ENCODE data around the gene S100A3. TPM values are rescaled to one million over a fixed set of nuclear protein-coding genes. Genes with fewer than 3 reads are reported as not detected.
"Not testable (repeated sequence)": the region's sequence is repeated elsewhere in the genome, so short reads cannot be mapped to it uniquely, and the experiment has no call there.

The S100A3 gene
- total RNA-seq, 2 donors from 2014 or later: not detected

GRCh38 chr1:153578490-153578889, 29.4 kb upstream of the S100A3 start:
- Mint-ChIP-seq H3K27ac (no peak overlapping the region), H3K4me3 (no peak overlapping the region), H3K4me1 (ENCODE audit: low read depth) (peaks cover 4% of the 10 kb centered on the region), H3K36me3 (ENCODE audit: insufficient read depth in 2 of 2) (no peaks in the 10 kb centered on the region), H3K9me3 (no peaks in the 10 kb centered on the region), H3K27me3 (ENCODE audit: low read depth) (peaks cover 23% of the 10 kb centered on the region)
- no peak for DNase-seq
- no peak for ATAC-seq (replicated peaks in 1 of 2)

DNA sequence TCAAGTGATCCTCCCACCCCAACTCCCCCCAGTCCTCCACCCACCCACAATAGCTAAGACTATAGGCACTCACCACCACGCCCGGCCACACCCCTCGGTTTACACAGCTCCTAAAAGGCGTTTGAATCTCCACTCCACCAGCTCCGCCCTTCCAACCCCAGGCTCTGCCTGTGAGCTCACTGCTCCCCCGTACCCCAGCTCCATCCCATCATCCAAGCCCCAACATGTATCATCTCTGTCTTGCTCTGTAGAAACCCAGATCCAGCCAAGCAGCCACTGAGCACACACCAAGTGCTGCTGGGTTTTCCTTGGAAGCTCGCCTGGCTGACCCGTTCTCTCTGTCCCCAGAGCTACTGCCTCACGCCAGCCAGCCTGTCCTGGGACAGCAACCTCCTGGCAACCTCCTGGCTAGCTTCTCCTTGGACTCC, 28.6 kb upstream of the S100A3 start:
- ATAC-seq (replicated peaks in 1 of 2): no peak
- DNase-seq: no peak
- peaks cover 3% of the 10 kb centered on the region in 2 donors for H3K36me3 Mint-ChIP-seq (ENCODE audit: insufficient read depth in 2 of 2)
- no peaks in the 10 kb centered on the region for H3K9me3 Mint-ChIP-seq
- no peak overlapping the region for H3K27ac Mint-ChIP-seq
- H3K27me3 Mint-ChIP-seq (ENCODE audit: low read depth): peaks cover 23% of the 10 kb centered on the region
- H3K4me3 Mint-ChIP-seq: no peak overlapping the region
- H3K4me1 Mint-ChIP-seq (ENCODE audit: low read depth): peaks cover 12% of the 10 kb centered on the region

GRCh38 chr1:153577138-153577537, 28.1 kb upstream of the S100A3 start:
- Mint-ChIP-seq H3K9me3 (no peaks in the 10 kb centered on the region), H3K27me3 (ENCODE audit: low read depth) (peaks cover 23% of the 10 kb centered on the region), H3K4me3 (no peak overlapping the region), H3K4me1 (ENCODE audit: low read depth) (peaks cover 17% of the 10 kb centered on the region), H3K36me3 (ENCODE audit: insufficient read depth in 2 of 2) (peaks cover 3% of the 10 kb centered on the region in 2 donors), H3K27ac (no peak overlapping the region)
- no peak for DNase-seq
- no peak for ATAC-seq (replicated peaks in 1 of 2)

- not testable (repeated sequence) for H3K4me3 Mint-ChIP-seq; H3K27ac Mint-ChIP-seq; H3K9me3 Mint-ChIP-seq; DNase-seq; ATAC-seq (replicated peaks in 1 of 2); H3K36me3 Mint-ChIP-seq (ENCODE audit: insufficient read depth in 2 of 2)
- H3K27me3 Mint-ChIP-seq (ENCODE audit: low read depth): peaks cover 27% of the 10 kb centered on the region
- H3K4me1 Mint-ChIP-seq (ENCODE audit: low read depth): peaks cover 31% of the 10 kb centered on the region
These were observed 26.4 kb upstream of the S100A3 start for GRCh38 chr1:153575497-153575896.

GRCh38 chr1:153575081-153575491, 26.0 kb upstream of the S100A3 start:
- H3K27me3 Mint-ChIP-seq (ENCODE audit: low read depth): peaks cover 29% of the 10 kb centered on the region
- H3K36me3 Mint-ChIP-seq (ENCODE audit: insufficient read depth in 2 of 2); ATAC-seq (replicated peaks in 1 of 2); H3K4me3 Mint-ChIP-seq; H3K9me3 Mint-ChIP-seq; H3K27ac Mint-ChIP-seq; DNase-seq: not testable (repeated sequence)
- peaks cover 33% of the 10 kb centered on the region for H3K4me1 Mint-ChIP-seq (ENCODE audit: low read depth)

DNA sequence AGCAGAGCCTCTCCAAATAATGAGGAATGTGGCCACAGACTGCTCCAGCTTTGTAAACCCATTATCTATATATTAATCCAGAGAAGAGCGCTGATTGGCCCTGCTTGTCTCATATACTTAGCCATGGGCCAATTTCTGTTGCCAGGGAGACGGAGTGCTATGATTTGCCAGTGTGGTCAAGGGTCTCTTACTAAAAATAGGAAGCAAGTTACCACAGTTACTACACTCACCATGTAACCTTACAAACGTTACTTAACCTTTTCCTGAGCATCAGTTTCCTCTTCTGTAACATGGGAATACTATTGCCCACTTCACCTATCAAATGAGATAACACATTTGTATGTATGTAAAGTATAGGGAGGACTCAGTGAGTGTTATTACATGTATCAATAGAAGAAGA, 24.3 kb upstream of the S100A3 start:
- Mint-ChIP-seq H3K27me3 (ENCODE audit: low read depth) (peaks cover 17% of the 10 kb centered on the region), H3K27ac (peak overlapping the region; percentile 97), H3K36me3 (ENCODE audit: insufficient read depth in 2 of 2) (peaks cover 3% of the 10 kb centered on the region in 2 donors), H3K9me3 (no peaks in the 10 kb centered on the region), H3K4me1 (ENCODE audit: low read depth) (peaks cover 48% of the 10 kb centered on the region), H3K4me3 (peak overlapping the region; percentile 48 to 82)
- ATAC-seq (replicated peaks in 1 of 2) (no peak), DNase-seq (no peak)

DNA sequence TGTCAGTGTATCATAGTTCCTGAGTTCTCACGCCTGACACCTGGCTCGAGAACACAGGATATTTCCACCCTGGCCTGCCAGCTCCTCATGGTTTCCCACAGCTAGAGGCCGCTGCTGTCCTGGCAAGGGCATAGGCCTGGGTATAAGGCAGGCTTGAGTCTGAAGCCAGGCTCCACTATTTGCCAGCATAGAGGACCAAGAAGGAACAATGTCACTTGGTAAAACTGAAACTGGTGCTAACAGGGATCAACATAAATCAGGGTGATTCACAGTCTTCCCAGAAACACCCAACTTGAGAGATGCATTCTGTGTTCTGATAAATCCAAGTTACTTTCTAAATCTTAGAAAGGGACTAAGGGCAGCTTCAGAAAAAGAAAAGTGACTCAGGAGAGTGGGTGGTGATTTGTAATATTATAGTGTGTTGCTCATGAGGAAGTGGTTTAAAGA, 23.5 kb upstream of the S100A3 start:
- Mint-ChIP-seq H3K27me3 (ENCODE audit: low read depth) (peaks cover 9% of the 10 kb centered on the region), H3K4me3 (peak overlapping the region; percentile 0 to 82), H3K36me3 (ENCODE audit: insufficient read depth in 2 of 2) (peaks cover 3% of the 10 kb centered on the region in 2 donors), H3K27ac (peak overlapping the region; percentile 97), H3K4me1 (ENCODE audit: low read depth) (peaks cover 56% of the 10 kb centered on the region), H3K9me3 (no peaks in the 10 kb centered on the region)
- ATAC-seq (replicated peaks in 1 of 2) (peak; percentile 80 to 81), DNase-seq (peak; percentile 61 to 67)

DNA sequence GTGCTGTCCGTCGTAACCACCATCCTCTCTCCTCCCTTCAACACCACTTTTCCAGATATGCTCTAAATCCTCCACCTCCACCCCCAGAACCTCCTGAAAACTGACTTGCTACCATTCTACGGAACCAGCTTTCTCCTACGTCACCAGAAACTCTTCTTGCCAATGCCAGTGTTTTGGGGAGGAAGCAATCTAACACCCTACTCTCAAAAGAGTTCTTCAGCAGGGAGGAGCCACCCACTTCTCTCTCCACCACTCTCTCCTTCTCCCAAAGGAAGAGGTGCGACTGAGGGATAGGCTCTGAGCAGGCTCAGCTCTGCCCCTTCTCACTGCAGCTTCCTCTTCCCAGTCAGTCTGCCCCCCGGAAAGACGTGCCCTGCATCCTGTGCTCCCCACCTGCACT, 22.6 kb upstream of the S100A3 start:
- H3K4me1 Mint-ChIP-seq (ENCODE audit: low read depth): peaks cover 65% of the 10 kb centered on the region

DNA sequence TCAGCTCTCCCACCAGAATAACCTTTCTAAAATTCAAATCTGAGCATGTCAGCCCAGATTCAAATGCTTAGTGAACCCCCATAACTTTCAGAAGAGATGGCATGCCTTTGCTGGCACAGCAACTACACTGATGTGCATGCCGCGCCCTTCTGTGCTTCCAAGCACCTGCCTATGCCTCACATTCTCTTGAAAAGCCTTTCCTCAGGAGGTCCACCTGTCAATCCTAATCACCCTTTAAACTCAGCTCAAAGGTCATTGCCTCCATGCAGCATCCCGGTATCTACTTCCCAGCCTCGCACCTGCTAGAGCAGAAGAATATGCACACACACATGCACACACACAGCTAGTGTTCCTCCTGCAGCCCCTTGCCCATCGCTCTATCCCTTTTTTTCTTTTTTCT, 21.8 kb upstream of the S100A3 start:
- Mint-ChIP-seq H3K4me3 (no peak overlapping the region), H3K27ac (no peak overlapping the region), H3K27me3 (ENCODE audit: low read depth) (peaks cover 6% of the 10 kb centered on the region), H3K36me3 (ENCODE audit: insufficient read depth in 2 of 2) (peaks cover 3% of the 10 kb centered on the region in 2 donors), H3K4me1 (ENCODE audit: low read depth) (peaks cover 73% of the 10 kb centered on the region), H3K9me3 (no peaks in the 10 kb centered on the region)
- ATAC-seq (replicated peaks in 1 of 2) (no peak), DNase-seq (no peak)

More for the DNA sequence above, 22.6 kb upstream of the S100A3 start:
- Mint-ChIP-seq H3K9me3 (no peaks in the 10 kb centered on the region), H3K27me3 (ENCODE audit: low read depth) (peaks cover 6% of the 10 kb centered on the region), H3K36me3 (ENCODE audit: insufficient read depth in 2 of 2) (peaks cover 3% of the 10 kb centered on the region in 2 donors), H3K4me3 (peak overlapping the region; percentile 31 to 44), H3K27ac (peak overlapping the region; percentile 61)
- no peak for DNase-seq
- no peak for ATAC-seq (replicated peaks in 1 of 2)

DNA sequence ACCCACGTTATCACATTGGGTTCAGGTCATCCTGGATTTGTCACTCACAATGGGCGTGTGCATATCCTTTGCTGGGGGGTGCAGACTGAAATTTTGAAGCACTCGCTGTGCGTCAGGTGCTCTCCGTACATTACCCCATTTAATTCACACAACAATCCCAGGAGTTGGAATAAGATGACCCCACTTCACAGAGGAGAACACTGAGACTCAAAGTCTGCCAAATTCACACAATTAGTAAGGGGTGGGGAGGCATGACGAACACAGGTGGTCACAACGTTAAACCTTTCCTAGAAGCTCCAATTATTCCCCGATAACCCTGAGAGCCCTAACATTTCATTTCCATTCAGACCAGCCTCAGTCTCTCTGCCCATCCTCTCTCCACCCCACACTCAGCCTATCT, 20.4 kb upstream of the S100A3 start:
- Mint-ChIP-seq H3K27ac (no peak overlapping the region), H3K4me1 (ENCODE audit: low read depth) (peaks cover 84% of the 10 kb centered on the region), H3K4me3 (peak overlapping the region in 1 of 2 donors; percentile 12), H3K36me3 (ENCODE audit: insufficient read depth in 2 of 2) (peaks cover 3% of the 10 kb centered on the region in 2 donors), H3K9me3 (no peaks in the 10 kb centered on the region), H3K27me3 (ENCODE audit: low read depth) (peaks cover 6% of the 10 kb centered on the region)
- ATAC-seq (replicated peaks in 1 of 2): no peak
- no peak for DNase-seq

GRCh38 chr1:153568367-153569099, 19.5 kb upstream of the S100A3 start:
- ATAC-seq (replicated peaks in 1 of 2) (peak; percentile 3 to 22), DNase-seq (peak; percentile 85 to 89)
- peaks cover 3% of the 10 kb centered on the region in 2 donors for H3K36me3 Mint-ChIP-seq (ENCODE audit: insufficient read depth in 2 of 2)
- H3K27ac Mint-ChIP-seq: peak overlapping the region; percentile 83
- peak overlapping the region; percentile 63 to 78 for H3K4me3 Mint-ChIP-seq
- peaks cover 81% of the 10 kb centered on the region for H3K4me1 Mint-ChIP-seq (ENCODE audit: low read depth)
- no peaks in the 10 kb centered on the region for H3K9me3 Mint-ChIP-seq
- H3K27me3 Mint-ChIP-seq (ENCODE audit: low read depth): peaks cover 6% of the 10 kb centered on the region

DNA sequence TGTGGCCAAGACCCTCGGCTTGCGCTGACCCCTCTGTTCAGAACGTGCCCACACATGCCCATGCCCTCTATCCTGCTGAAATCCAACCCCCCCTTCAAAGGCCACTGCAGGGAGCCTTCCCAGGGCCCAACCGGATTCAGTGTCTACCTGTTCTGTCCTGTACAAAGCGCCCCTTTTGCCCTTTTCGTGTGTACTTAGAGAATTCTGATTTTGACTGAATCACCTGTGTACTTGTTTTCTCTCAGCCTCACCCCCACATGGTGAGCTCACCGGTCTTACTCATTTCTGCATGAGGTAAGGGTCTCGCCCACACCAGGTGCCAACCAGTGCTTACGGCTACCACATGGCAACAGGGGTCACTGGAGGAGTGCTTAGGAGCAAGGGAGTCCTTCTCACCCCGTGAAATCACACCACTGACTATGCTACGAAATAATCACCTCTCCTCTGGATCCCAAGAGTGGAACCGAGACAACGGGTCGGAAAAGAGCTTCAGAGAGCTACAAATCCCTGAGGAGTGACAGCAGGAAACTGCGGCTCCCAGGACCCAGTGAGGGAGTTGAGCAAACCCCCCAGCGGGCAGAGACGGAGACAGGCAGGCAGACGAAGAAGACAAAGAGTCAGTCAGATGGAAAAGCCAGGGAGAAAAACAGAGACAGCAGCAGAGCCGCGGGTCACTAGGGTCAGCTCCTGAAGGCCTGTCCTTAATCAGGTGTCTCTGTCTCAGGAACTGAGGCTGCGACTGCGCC, 18.7 kb upstream of the S100A3 start:
- peak overlapping the region; percentile 63 to 78 for H3K4me3 Mint-ChIP-seq

More for the DNA sequence above, 18.7 kb upstream of the S100A3 start:
- peaks cover 73% of the 10 kb centered on the region for H3K4me1 Mint-ChIP-seq (ENCODE audit: low read depth)
- peak overlapping the region; percentile 83 for H3K27ac Mint-ChIP-seq
- peaks cover 6% of the 10 kb centered on the region for H3K27me3 Mint-ChIP-seq (ENCODE audit: low read depth)
- ATAC-seq (replicated peaks in 1 of 2) (peak; percentile 57 to 69), DNase-seq (peak; percentile 78 to 89)
- H3K36me3 Mint-ChIP-seq (ENCODE audit: insufficient read depth in 2 of 2): no peaks in the 10 kb centered on the region
- no peaks in the 10 kb centered on the region for H3K9me3 Mint-ChIP-seq

Data from activated T-cell treated with anti-CD3 and anti-CD28 coated beads, Interleukin-2, amount 50 U/mL, for 72 hours (primary cell).